Calu3 (cell line): ENCODE data around the gene RFC2. TPM values are rescaled to one million over a fixed set of nuclear protein-coding genes. Genes with fewer than 3 reads are reported as not detected.
"Not testable (repeated sequence)": the region's sequence is repeated elsewhere in the genome, so short reads cannot be mapped to it uniquely, and the experiment has no call there.

Experiments used
- BruUV-seq: library from RNA; stranded (reverse); fragments of 400-500 nt; replicated peaks from 2 replicates; lab custom pipeline; 2021; lab: Mats Ljungman, UMichigan
- CTCF ChIA-PET: fragments of 300-600 bp; sonication (Branson Sonifier 250); formaldehyde crosslinking; loops from one replicate; lab custom pipeline; 2022; ENCODE audit warnings: antibody characterized with exemption; lab: Charles Lee
- DNase-seq: peaks from one replicate; pipeline ENCODE4 v3.0.0; 2022
- H3K27ac Mint-ChIP-seq: one replicate; pipeline ENCODE4 v1.8.0; 2022; ENCODE audit warnings: mixed read lengths; ENCODE audit not compliant: unreplicated experiment
- H3K27me3 Mint-ChIP-seq: one replicate; pipeline ENCODE4 v1.8.0; 2022; ENCODE audit warnings: mixed read lengths; ENCODE audit not compliant: unreplicated experiment
- H3K36me3 Mint-ChIP-seq: one replicate; pipeline ENCODE4 v1.8.0; 2022; ENCODE audit warnings: mild to moderate bottlenecking, moderate library complexity, mixed read lengths; ENCODE audit not compliant: insufficient read depth, unreplicated experiment
- H3K4me1 Mint-ChIP-seq: one replicate; pipeline ENCODE4 v1.8.0; 2022; ENCODE audit warnings: mild to moderate bottlenecking, low read depth, mixed read lengths; ENCODE audit not compliant: unreplicated experiment
- H3K4me3 Mint-ChIP-seq: one replicate; pipeline ENCODE4 v1.8.0; 2022; ENCODE audit warnings: mild to moderate bottlenecking, low read depth, moderate library complexity, mixed read lengths; ENCODE audit not compliant: unreplicated experiment
- H3K9me3 Mint-ChIP-seq: one replicate; pipeline ENCODE4 v1.8.0; 2022; ENCODE audit warnings: low read depth, mixed read lengths; ENCODE audit not compliant: unreplicated experiment
- intact Hi-C: fragments of 100-400 bp; cut with micrococcal nuclease; formaldehyde crosslinking; loops from one replicate; pipeline ENCODE4 v1.10.0; 2022; ENCODE audit not compliant: unreplicated experiment
- total RNA-seq: library from RNA; stranded (reverse); gene quantifications from 2 replicates; pipeline ENCODE4 v1.2.3, GENCODE V29; 2022
- TF ChIP-seq, protein P1 (sequence below): fragments of 200-600 bp; IDR thresholded peaks from one replicate; pipeline ENCODE4 v1.8.0; 2022; ENCODE audit warnings: antibody characterized with exemption; ENCODE audit not compliant: unreplicated experiment

RFC2 gene
- total RNA-seq, 1 experiment from 2014 or later, result 32.5 TPM

- CTCF ChIA-PET, result interaction anchor here (0.7 kb wide), 1 partner anchor 11 kb away, joined by 4 read pairs; no protein-coding TSS in a partner anchor
- Mint-ChIP-seq H3K36me3 (no peaks in the 10 kb centered on the region), H3K27me3 (peaks cover 14% of the 10 kb centered on the region), H3K4me1 (no peaks in the 10 kb centered on the region), H3K4me3 (no peak overlapping the region), H3K9me3 (no peaks in the 10 kb centered on the region), H3K27ac (no peak overlapping the region)
- TF ChIP-seq, protein P1, sequence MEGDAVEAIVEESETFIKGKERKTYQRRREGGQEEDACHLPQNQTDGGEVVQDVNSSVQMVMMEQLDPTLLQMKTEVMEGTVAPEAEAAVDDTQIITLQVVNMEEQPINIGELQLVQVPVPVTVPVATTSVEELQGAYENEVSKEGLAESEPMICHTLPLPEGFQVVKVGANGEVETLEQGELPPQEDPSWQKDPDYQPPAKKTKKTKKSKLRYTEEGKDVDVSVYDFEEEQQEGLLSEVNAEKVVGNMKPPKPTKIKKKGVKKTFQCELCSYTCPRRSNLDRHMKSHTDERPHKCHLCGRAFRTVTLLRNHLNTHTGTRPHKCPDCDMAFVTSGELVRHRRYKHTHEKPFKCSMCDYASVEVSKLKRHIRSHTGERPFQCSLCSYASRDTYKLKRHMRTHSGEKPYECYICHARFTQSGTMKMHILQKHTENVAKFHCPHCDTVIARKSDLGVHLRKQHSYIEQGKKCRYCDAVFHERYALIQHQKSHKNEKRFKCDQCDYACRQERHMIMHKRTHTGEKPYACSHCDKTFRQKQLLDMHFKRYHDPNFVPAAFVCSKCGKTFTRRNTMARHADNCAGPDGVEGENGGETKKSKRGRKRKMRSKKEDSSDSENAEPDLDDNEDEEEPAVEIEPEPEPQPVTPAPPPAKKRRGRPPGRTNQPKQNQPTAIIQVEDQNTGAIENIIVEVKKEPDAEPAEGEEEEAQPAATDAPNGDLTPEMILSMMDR, result peak; percentile 13
- no TSS peak for BruUV-seq
- peak; percentile 17 for DNase-seq
- intact Hi-C loops, result no loop called here
These were observed 51.2 kb downstream of the RFC2 start for GRCh38 chr7:74202841-74203556.

- Mint-ChIP-seq H3K36me3 (peaks cover 1% of the 10 kb centered on the region), H3K9me3 (no peaks in the 10 kb centered on the region), H3K4me3 (no peak overlapping the region), H3K4me1 (no peaks in the 10 kb centered on the region), H3K27me3 (peaks cover 14% of the 10 kb centered on the region), H3K27ac (no peak overlapping the region)
- intact Hi-C loops, result no loop called here
- TF ChIP-seq, protein P1, result no peak
- no peak for DNase-seq
- no TSS peak for BruUV-seq
- CTCF ChIA-PET, result interaction anchor here (0.6 to 0.7 kb wide), 2 partner anchors 233 to 298 kb away, joined by 3 to 6 read pairs; no protein-coding TSS in a partner anchor
These were observed 54.4 kb downstream of the RFC2 start for GRCh38 chr7:74199551-74200355.

- TF ChIP-seq, protein P1, result no peak
- Mint-ChIP-seq H3K27ac (peak overlapping the region; percentile 22), H3K27me3 (no peaks in the 10 kb centered on the region), H3K4me1 (no peaks in the 10 kb centered on the region), H3K36me3 (peaks cover 20% of the 10 kb centered on the region), H3K9me3 (no peaks in the 10 kb centered on the region), H3K4me3 (no peak overlapping the region)
- CTCF ChIA-PET, result interaction anchor here (0.5 kb wide), 1 partner anchor 68 kb away, joined by 6 read pairs; no protein-coding TSS in a partner anchor
- no TSS peak for BruUV-seq
- DNase-seq, result no peak
- intact Hi-C loops, result no loop called here
These were observed 56.6 kb downstream of the RFC2 start for GRCh38 chr7:74197449-74198124.

- H3K9me3 Mint-ChIP-seq, BruUV-seq, H3K27ac Mint-ChIP-seq, CTCF ChIA-PET, intact Hi-C loops, DNase-seq, H3K4me1 Mint-ChIP-seq, H3K4me3 Mint-ChIP-seq, H3K27me3 Mint-ChIP-seq: not testable (repeated sequence)
- peaks cover 30% of the 10 kb centered on the region for H3K36me3 Mint-ChIP-seq
These were observed 58.1 kb downstream of the RFC2 start for GRCh38 chr7:74195968-74196654.

GRCh38 chr7:74195139-74195860 lies 58.9 kb downstream of the RFC2 start:
- H3K9me3 Mint-ChIP-seq, H3K4me3 Mint-ChIP-seq, H3K27me3 Mint-ChIP-seq, intact Hi-C loops, BruUV-seq, DNase-seq, H3K27ac Mint-ChIP-seq, H3K4me1 Mint-ChIP-seq: not testable (repeated sequence)
- H3K36me3 Mint-ChIP-seq, result peaks cover 30% of the 10 kb centered on the region
- CTCF ChIA-PET, result interaction anchor here (0.6 kb wide), 1 partner anchor 238 kb away, joined by 3 read pairs; no protein-coding TSS in a partner anchor
